Common myeloid progenitor, CD34-positive (primary cell): ENCODE data around the gene RCAN2. TPM values are rescaled to one million over a fixed set of nuclear protein-coding genes. Genes with fewer than 3 reads are reported as not detected.

Source experiments
- CTCF ChIA-PET: fragments of 350-600 bp; sonication (Branson Sonifier 250); formaldehyde crosslinking; loops from one replicate; lab custom pipeline; 2021; ENCODE audit warnings: antibody characterized with exemption; lab: Charles Lee
- POLR2A ChIA-PET: fragments of 350-600 bp; sonication (Branson Sonifier 250); formaldehyde crosslinking; loops from one replicate; lab custom pipeline; 2021; ENCODE audit warnings: antibody characterized with exemption; lab: Charles Lee
- DNase-seq, 3 donors: peaks; one replicate each; pipeline versions ENCODE4 v3.0.0 to v3.0.0-alpha.2; 2013
- H3K27ac ChIP-seq, 2 experiments: 1 replicate in 1 of 2; 2 replicates in 1 of 2; pipeline ENCODE4 v1.7.0; 2013; ENCODE audit warnings: inconsistent platforms in 2 of 2, low read length in 2 of 2, mild to moderate bottlenecking in 2 of 2, low read depth in 1 of 2, moderate library complexity in 1 of 2; ENCODE audit not compliant: severe bottlenecking in 2 of 2, insufficient read depth in 1 of 2, poor library complexity in 1 of 2
- H3K27me3 ChIP-seq, 5 experiments: replicated peaks in 2 of 5; 1 replicate in 3 of 5; 2 replicates in 2 of 5; pipeline versions ENCODE4 v1.6.1 to v1.7.0; 2013; ENCODE audit warnings: low read length in 4 of 5, mild to moderate bottlenecking in 2 of 5, moderate library complexity in 2 of 5, inconsistent platforms in 1 of 5; ENCODE audit not compliant: insufficient read depth in 5 of 5, control insufficient read depth in 4 of 5
- H3K36me3 ChIP-seq, 4 experiments: 1 replicate in 2 of 4; 2 replicates in 2 of 4; pipeline versions ENCODE4 v1.6.1 to v1.7.0; 2013; ENCODE audit warnings: low read length in 3 of 4, control low read depth in 1 of 4, mild to moderate bottlenecking in 1 of 4; ENCODE audit not compliant: control insufficient read depth in 4 of 4, insufficient read depth in 4 of 4
- H3K4me1 ChIP-seq, 4 experiments: 1 replicate in 3 of 4; 2 replicates in 1 of 4; pipeline versions ENCODE4 v1.6.1 to v1.7.1; 2013; ENCODE audit warnings: low read length in 3 of 4, mild to moderate bottlenecking in 3 of 4, control low read depth in 1 of 4, inconsistent platforms in 1 of 4, moderate library complexity in 1 of 4; ENCODE audit not compliant: control insufficient read depth in 4 of 4, insufficient read depth in 4 of 4; ENCODE audit errors: control extremely low read depth in 1 of 4
- H3K4me3 ChIP-seq, 7 experiments: 1 replicate in 4 of 7; 2 replicates in 3 of 7; pipeline versions ENCODE4 v1.5.1 to v1.7.0; 2013; ENCODE audit warnings: mild to moderate bottlenecking in 7 of 7, low read length in 6 of 7, moderate library complexity in 6 of 7, inconsistent platforms in 2 of 7, low read depth in 2 of 7, control low read depth in 1 of 7; ENCODE audit not compliant: insufficient read depth in 4 of 7, control insufficient read depth in 1 of 7; ENCODE audit errors: extremely low read depth in 1 of 7
- H3K9me3 ChIP-seq, 5 experiments: 1 replicate in 4 of 5; 2 replicates in 1 of 5; pipeline versions ENCODE4 v1.6.1 to v1.7.1; 2013; ENCODE audit warnings: low read length in 4 of 5, mild to moderate bottlenecking in 2 of 5, inconsistent platforms in 1 of 5, low read depth in 1 of 5, moderate library complexity in 1 of 5; ENCODE audit not compliant: control insufficient read depth in 4 of 5, insufficient read depth in 2 of 5; ENCODE audit errors: control extremely low read depth in 1 of 5
- WGBS: methylation state at CpG from one replicate; pipeline ENCODE4 v1.1.5; 2013; ENCODE audit not compliant: insufficient coverage; 5-methylcytosine and 5-hydroxymethylcytosine counted together
- polyA plus RNA-seq: library from polyadenylated mRNA; unstranded; fragments of 120-200 nt; gene quantifications from one replicate; pipeline ENCODE4 v1.2.1, GENCODE V29; 2013

Gene RCAN2
- polyA plus RNA-seq, result 0.01 TPM

- 0% methylated on average over 43 of the region's 51 CpGs for WGBS
- peaks cover 29 to 63% (median 32%) of the 10 kb centered on the region in 5 experiments for H3K27me3 ChIP-seq
- ChIA-PET POLR2A (no interaction called here), CTCF (interaction anchor here (0.7 to 1.5 kb wide), 6 partner anchors 9 to 270 kb away, joined by 3 to 5 read pairs (median 4); no protein-coding TSS in a partner anchor)
- peaks cover 4 to 13% (median 11%) of the 10 kb centered on the region in 4 experiments for H3K4me1 ChIP-seq
- H3K27ac ChIP-seq, result no peak within 1 kb of the TSS
- peaks cover 0 to 1% (median 0%) of the 10 kb centered on the region in 5 experiments for H3K9me3 ChIP-seq
- H3K4me3 ChIP-seq, result peak within 1 kb of the TSS; percentile 58 to 86 (median 67)
- H3K36me3 ChIP-seq, result no peaks in the 10 kb centered on the region
- peak; percentile 52 to 81 (median 68) for DNase-seq
These were observed at the start of gene RCAN2 for GRCh38 chr6:46491201-46491627. Gene RCAN2 (minus strand): TSS chr6:46491449.

- DNase-seq, result no peak
- Histone ChIP-seq H3K27ac (no peak overlapping the region), H3K4me3 (no peak overlapping the region), H3K36me3 (no peaks in the 10 kb centered on the region), H3K9me3 (peaks cover 0 to 5% (median 0%) of the 10 kb centered on the region in 5 experiments), H3K27me3 (no peaks in the 10 kb centered on the region), H3K4me1 (no peaks in the 10 kb centered on the region)
- POLR2A ChIA-PET, result no interaction called here
- WGBS, result 90% methylated on average over 2 of the region's 2 CpGs
- CTCF ChIA-PET, result no interaction called here
These were observed 48.6 kb upstream of the RCAN2 start for GRCh38 chr6:46539866-46540265.

- H3K27ac ChIP-seq, result no peak overlapping the region
- H3K9me3 ChIP-seq, result peaks cover 0 to 6% (median 0%) of the 10 kb centered on the region in 5 experiments
- H3K27me3 ChIP-seq, result no peaks in the 10 kb centered on the region
- no peaks in the 10 kb centered on the region for H3K4me1 ChIP-seq
- no peak for DNase-seq
- POLR2A ChIA-PET, result no interaction called here
- 0% methylated on average over 1 of the region's 6 CpGs for WGBS
- CTCF ChIA-PET, result no interaction called here
- no peak overlapping the region for H3K4me3 ChIP-seq
- no peaks in the 10 kb centered on the region for H3K36me3 ChIP-seq
These were observed 47.7 kb upstream of the RCAN2 start for GRCh38 chr6:46538800-46539480.

- POLR2A ChIA-PET, result no interaction called here
These were observed 39.6 kb upstream of the RCAN2 start for GRCh38 chr6:46530896-46531295.

GRCh38 chr6:46528961-46529750 lies 37.9 kb upstream of the RCAN2 start:
- CTCF ChIA-PET, result no interaction called here
- no peak for DNase-seq
- no peak overlapping the region for H3K4me3 ChIP-seq

More at GRCh38 chr6:46530896-46531295, 39.6 kb upstream of the RCAN2 start:
- H3K36me3 ChIP-seq, result no peaks in the 10 kb centered on the region
- no peaks in the 10 kb centered on the region for H3K27me3 ChIP-seq
- H3K27ac ChIP-seq, result no peak overlapping the region
- no peak overlapping the region for H3K4me3 ChIP-seq
- H3K4me1 ChIP-seq, result no peaks in the 10 kb centered on the region
- WGBS, result 20% methylated on average over 1 of the region's 3 CpGs
- H3K9me3 ChIP-seq, result peaks cover 0 to 3% (median 0%) of the 10 kb centered on the region in 5 experiments
- CTCF ChIA-PET, result no interaction called here
- no peak for DNase-seq

GRCh38 chr6:46526607-46527006 lies 35.4 kb upstream of the RCAN2 start:
- DNase-seq, result no peak
- Histone ChIP-seq H3K9me3 (no peaks in the 10 kb centered on the region), H3K27me3 (no peaks in the 10 kb centered on the region), H3K4me1 (no peaks in the 10 kb centered on the region), H3K36me3 (no peaks in the 10 kb centered on the region), H3K4me3 (no peak overlapping the region), H3K27ac (no peak overlapping the region)
- POLR2A ChIA-PET, result no interaction called here
- CTCF ChIA-PET, result interaction anchor here (0.8 to 1.7 kb wide), 3 partner anchors 9 to 16 kb away, joined by 3 to 4 read pairs (median 3); no protein-coding TSS in a partner anchor
- 90% methylated on average over 1 of the region's 2 CpGs for WGBS

More at GRCh38 chr6:46528961-46529750, 37.9 kb upstream of the RCAN2 start:
- no peaks in the 10 kb centered on the region for H3K27me3 ChIP-seq
- H3K9me3 ChIP-seq, result no peaks in the 10 kb centered on the region
- 100% methylated on average over 1 of the region's 3 CpGs for WGBS
- no peaks in the 10 kb centered on the region for H3K36me3 ChIP-seq
- no peaks in the 10 kb centered on the region for H3K4me1 ChIP-seq
- no peak overlapping the region for H3K27ac ChIP-seq
- POLR2A ChIA-PET, result no interaction called here

GRCh38 chr6:46525583-46525982 lies 34.3 kb upstream of the RCAN2 start:
- POLR2A ChIA-PET, result no interaction called here
- DNase-seq, result no peak

More at GRCh38 chr6:46525583-46525982, 34.3 kb upstream of the RCAN2 start:
- CTCF ChIA-PET, result interaction anchor here (1.7 kb wide), 1 partner anchor 12 kb away, joined by 4 read pairs; no protein-coding TSS in a partner anchor
- no peak overlapping the region for H3K4me3 ChIP-seq
- H3K27ac ChIP-seq, result no peak overlapping the region
- H3K36me3 ChIP-seq, result no peaks in the 10 kb centered on the region
- no peaks in the 10 kb centered on the region for H3K27me3 ChIP-seq
- H3K9me3 ChIP-seq, result no peaks in the 10 kb centered on the region
- H3K4me1 ChIP-seq, result no peaks in the 10 kb centered on the region
